CD4-positive, alpha-beta T cell treated with Interleukin-4 for 1 hour (primary cell): ENCODE data around the gene SERINC3.
"Not testable (repeated sequence)": the region's sequence is repeated elsewhere in the genome, so short reads cannot be mapped to it uniquely, and the experiment has no call there.

Source experiments
- DNase-seq, 2 donors: peaks; one replicate each; pipeline ENCODE4 v3.0.0-alpha.2; 2020 to 2022

The SERINC3 gene

GRCh38 chr20:44489931-44490330 is 31.9 kb downstream of the SERINC3 start:
- DNase-seq: no peak

GRCh38 chr20:44489223-44489622 is 32.6 kb downstream of the SERINC3 start:
- no peak for DNase-seq

- DNase-seq: no peak
Observed at GRCh38 chr20:44488551-44488950, 33.3 kb downstream of the SERINC3 start.

DNA sequence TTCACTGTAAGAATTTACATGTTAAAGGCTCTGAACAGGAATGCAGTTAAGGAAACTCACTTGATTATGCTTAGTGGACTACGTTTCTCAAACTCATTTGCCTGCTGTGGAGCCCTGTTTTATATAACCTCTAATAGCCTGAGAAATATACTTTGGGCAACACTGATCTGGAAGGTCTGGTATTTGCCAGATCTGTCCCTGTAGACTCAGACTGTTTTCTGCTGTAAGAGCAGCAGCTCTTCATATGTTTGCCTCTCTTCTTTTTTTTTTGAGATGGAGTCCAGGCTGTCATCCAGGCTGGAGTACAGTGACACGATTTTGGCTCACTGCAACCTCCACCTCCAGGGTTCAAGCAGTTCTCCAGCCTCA is 36.1 kb downstream of the SERINC3 start:
- DNase-seq: no peak

GRCh38 chr20:44485078-44485829 is 36.6 kb downstream of the SERINC3 start:
- no peak for DNase-seq

GRCh38 chr20:44483112-44483511 is 38.8 kb downstream of the SERINC3 start:
- DNase-seq: no peak

DNA sequence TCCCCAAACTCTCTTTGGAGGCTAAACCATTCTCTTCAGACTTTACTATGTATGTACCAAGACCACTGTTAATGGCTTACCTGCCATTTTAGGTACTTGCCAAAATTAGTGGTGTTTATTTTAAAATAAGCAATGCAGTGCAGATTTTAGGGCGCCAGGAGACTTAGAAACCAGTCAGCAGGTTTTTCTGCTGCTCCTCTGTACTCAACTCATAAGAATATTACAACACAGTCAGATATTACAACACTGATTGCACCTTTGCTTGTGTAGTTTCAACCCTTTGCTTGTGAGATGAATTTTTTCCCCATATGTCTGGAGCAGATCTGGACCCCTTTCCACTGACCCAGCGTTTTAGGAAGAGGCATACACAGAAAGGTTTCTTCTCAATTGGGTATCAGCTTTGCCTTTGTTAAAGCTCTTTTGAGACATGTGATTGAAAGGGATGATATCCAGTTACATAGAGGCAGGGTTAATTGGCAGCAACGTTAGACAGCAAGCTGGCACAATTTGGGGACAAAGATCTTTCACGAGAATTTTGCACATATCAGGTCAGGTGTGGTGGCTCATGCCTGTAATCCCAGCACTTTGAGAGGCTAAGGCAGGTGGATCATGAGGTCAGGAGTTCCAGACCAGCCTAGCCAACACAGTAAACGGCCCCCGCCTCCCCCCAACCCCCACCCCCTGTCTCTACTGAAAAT is 40.0 kb downstream of the SERINC3 start:
- DNase-seq: no peak

DNA sequence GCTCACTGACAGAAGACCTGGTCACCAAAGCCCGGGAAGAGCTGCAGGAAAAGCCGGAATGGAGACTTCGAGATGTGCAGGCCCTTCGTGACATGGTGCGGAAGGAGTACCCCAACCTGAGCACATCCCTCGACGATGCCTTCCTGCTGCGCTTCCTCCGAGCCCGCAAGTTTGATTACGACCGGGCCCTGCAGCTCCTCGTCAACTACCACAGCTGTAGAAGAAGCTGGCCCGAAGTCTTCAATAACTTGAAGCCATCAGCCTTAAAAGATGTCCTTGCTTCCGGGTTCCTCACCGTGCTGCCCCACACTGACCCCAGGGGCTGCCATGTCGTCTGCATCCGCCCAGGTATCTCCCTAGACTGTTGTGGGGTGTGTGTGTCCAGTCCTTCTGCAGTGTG is 41.8 kb downstream of the SERINC3 start:
- DNase-seq: no peak

- no peak for DNase-seq
Observed at GRCh38 chr20:44479643-44480042, 42.2 kb downstream of the SERINC3 start.

DNA sequence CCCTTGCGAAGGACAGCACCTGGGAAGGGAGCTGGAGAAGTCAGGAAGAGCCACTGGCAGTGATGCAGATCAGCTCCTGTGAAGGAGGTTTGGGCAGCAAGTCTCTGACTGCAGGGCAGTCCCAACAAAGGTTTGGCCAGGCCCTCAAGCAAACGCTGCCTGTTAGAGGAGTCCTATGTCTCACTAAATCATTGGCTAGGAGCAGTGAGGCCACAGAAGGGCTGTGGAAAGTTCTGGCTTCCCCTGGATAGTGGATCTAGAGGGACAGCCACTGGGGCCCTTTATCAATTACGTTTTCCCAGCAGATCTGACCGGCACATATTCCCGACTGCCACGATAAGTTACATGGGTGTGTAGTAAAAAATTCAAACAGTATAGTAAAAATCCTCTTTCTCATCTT is 43.7 kb downstream of the SERINC3 start:
- no peak for DNase-seq

- DNase-seq: no peak
Observed at GRCh38 chr20:44477151-44477550, 44.7 kb downstream of the SERINC3 start.

GRCh38 chr20:44475694-44476560 is 45.9 kb downstream of the SERINC3 start, which contains the start of gene TTPAL:
TTPAL (plus strand) TSS chr20:44475874; CDS start chr20:44480000, 4,126 bp downstream.
- peak; percentile 89 to 90 for DNase-seq

- DNase-seq: no peak
Observed at GRCh38 chr20:44475372-44475693, 46.5 kb downstream of the SERINC3 start.

DNA sequence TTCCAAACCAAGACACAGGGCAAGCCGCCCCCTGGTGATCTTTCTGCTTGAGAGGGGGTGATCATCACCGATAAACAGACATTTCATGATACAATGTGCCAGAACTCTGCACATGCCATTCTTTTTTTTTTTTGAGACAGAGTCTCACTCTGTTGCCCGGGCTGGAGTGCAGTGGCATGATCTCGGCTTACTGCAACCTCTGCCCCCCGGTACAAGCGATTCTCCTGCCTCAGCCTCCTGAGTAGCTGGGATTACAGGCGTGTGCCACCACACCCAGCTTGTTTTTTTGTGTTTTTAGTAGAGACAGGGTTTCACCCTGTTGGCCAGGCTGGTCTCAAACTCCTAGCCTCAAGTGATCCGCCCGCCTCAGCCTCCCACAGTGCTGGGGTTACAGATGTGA is 49.6 kb downstream of the SERINC3 start:
- DNase-seq: not testable (repeated sequence)

DNA sequence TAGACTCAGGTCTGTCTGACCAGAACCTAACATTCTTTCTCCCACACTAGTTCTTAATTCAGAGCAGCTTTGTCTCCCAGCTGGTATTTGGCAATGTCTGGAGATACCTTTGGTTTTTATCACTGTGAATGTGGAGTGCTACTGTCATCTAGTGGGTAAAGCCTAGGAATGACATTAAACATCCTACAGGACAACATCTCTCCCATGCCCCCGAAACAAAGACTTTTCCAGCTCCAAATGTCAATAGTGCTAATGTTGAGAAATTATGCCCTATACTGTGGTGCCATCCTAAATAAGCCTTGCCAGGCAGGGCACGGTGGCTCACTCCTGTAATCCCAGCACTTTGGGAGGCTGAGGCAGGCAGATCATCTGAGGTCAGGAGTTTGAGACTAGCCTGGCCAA is 50.4 kb downstream of the SERINC3 start:
- DNase-seq: no peak

DNA sequence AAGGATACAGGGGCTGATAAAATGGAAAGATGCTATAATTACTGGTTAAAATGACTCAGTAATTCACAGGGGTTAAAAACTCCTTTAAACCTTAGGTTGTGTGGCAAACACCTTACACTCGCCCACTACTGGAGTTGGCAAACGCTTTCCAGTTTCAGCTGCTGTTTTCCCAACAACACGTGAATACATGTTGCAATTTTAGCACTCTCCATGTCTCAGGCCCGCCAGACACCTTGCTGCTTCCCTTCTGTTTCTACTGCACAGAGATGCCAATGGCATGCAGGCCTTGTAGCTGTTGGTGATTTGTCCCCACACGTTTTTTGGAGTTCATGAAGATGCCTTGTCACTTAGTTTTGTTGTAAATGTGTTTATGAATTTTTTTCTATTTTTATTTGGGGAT is 51.5 kb downstream of the SERINC3 start:
- DNase-seq: no peak

GRCh38 chr20:44468044-44468782 is 53.7 kb downstream of the SERINC3 start:
- DNase-seq: no peak

DNA sequence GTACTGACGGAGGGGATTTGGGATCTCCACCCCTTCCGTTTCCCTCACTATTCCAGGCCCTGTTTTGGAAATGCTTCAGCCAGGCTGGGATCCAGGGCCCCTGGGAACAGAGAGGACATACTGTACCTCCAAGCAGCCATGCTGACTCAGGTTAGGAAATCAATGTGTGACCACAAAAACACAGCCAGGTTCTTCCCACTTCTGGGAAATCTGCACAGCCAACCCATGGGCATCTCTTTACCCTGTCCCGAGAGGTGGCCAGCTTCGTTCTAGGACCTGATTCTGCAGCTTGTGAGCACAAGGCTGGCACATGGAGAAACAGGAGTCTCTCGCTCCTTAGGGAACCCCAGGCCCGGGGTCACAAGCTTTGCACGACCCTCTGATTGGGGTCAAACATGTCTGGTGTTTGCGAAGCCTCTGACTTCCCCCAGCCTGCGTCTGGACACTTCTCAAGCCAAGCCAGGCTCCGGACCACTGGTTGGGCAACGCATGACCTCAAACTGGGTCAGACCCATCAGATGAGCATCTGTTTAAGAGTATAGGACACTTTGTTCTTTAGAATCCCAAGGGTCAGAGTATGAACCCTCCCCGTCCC is 54.5 kb downstream of the SERINC3 start:
- DNase-seq: no peak

DNA sequence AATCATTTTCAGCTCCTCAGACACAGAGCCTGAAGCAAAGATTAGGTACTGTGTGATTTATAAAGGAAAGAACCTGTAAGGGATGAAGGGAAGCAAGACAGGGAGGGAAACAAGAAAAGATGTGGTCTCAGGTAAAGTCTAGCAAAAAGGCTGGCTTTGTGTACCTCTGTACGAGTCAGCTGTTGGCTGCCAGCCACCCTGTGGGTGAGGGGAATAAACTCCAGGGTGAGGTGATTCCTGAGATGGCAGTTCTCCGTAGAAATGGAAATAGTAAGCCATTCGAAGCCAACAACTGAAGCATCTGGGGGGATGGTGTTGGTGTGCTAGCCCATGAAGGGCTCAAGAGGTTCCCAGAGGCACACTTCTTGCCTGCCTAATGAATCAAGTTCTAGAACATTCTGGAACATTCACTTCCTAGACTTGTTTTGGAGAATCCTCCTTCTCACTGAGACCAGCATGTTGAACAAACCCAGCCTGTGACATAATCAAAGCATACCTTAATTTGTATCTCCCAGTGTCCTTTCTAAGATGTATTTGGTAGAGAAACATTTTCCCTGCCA is 56.8 kb downstream of the SERINC3 start:
- DNase-seq: no peak

GRCh38 chr20:44464514-44464913 is 57.4 kb downstream of the SERINC3 start:
- no peak for DNase-seq

DNA sequence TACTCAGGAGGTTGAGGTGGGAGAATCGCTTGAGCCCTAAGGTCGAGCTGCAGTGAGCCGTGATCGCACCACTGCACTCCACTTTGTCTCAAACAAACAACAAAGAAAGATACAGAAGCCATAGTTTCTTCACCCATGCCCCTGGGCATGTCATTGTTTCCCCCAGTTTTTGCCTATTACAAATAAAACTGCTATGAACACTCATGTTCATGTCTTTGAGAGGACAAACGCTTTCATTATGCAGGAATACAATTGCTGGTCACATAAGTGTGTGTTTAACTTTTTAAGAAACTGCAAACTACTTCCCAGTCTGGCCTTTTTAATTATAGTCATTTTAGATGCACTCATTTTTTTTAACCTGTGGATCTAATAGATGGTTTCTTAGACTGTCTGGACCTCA is 58.4 kb downstream of the SERINC3 start:
- DNase-seq: no peak

GRCh38 chr20:44461803-44462174 is 60.1 kb downstream of the SERINC3 start:
- DNase-seq: no peak
